Subcutaneous preadipocyte (primary cell): ENCODE results near the gene LUZP4. TPM values are rescaled to one million over a fixed set of nuclear protein-coding genes. Genes with fewer than 3 reads are reported as not detected.

Experiments
- total RNA-seq: library from RNA; depleted of rRNA; stranded (reverse); fragments of >200 nt; gene quantifications from 2 replicates; pipeline ENCODE4 v1.2.3, GENCODE V29; 2012

The LUZP4 gene, protein sequence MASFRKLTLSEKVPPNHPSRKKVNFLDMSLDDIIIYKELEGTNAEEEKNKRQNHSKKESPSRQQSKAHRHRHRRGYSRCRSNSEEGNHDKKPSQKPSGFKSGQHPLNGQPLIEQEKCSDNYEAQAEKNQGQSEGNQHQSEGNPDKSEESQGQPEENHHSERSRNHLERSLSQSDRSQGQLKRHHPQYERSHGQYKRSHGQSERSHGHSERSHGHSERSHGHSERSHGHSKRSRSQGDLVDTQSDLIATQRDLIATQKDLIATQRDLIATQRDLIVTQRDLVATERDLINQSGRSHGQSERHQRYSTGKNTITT
- not detected in 2 replicates for total RNA-seq

GRCh38 chrX:115289465-115289864, at the start of gene LUZP4:
Gene LUZP4, plus strand, starts transcription at chrX:115289715. Its CDS starts 45 bp downstream, at chrX:115289760.

Other genes with a start within 250 kb of the LUZP4 start
- gene RBMXL3, start 100.3 kb upstream of the LUZP4 start, total RNA-seq, result not detected in 2 replicates
- 4.3 and 4.8 TPM in 2 replicates for gene LRCH2, start 55.6 kb upstream of the LUZP4 start, total RNA-seq